ENCODE results near the gene ADCY2.

The ADCY2 gene

DNA sequence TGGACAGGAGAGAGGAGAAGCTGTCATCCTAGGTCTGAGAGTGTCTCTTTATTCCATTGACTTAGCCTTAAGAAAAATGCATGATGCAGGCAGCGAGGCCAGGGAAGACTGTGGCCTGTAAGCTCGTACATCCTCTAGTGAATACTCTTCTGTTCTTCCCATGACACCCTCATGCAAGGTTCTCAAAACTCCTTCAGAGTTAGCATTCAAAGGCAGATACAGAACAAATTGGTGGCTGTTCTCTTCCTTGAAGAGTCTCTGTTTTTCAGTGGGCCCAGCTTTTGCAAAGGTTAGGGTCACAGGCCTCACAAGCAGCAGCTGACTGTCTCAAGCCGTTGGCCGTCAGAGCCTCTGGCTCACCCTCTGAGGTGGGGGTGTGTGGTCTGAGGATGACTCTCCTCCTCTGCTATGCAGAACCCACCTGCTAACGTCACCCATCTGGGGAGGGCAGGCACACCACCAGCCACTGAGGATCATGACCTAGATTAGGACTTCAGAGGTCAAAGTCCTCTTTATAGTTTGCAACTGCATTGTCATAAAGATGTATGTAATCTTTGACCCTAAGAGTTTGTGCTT, 15.1 kb downstream of the ADCY2 start:
- FAIRE-seq (no peak), DNase-seq (ENCODE audit: insufficient read length, low spot score) (no peak)
- TF ChIP-seq CTCF (IDR thresholded peaks at IDR 0.05; ENCODE audit: insufficient read depth, missing control alignments) = no peak

- DNase-seq (ENCODE audit: insufficient read length, low spot score) = no peak
- peak; percentile 11 for FAIRE-seq
- no peak for TF ChIP-seq CTCF (IDR thresholded peaks at IDR 0.05; ENCODE audit: insufficient read depth, missing control alignments)
Measured at GRCh38 chr5:7412409-7412808, 16.5 kb downstream of the ADCY2 start.

DNA sequence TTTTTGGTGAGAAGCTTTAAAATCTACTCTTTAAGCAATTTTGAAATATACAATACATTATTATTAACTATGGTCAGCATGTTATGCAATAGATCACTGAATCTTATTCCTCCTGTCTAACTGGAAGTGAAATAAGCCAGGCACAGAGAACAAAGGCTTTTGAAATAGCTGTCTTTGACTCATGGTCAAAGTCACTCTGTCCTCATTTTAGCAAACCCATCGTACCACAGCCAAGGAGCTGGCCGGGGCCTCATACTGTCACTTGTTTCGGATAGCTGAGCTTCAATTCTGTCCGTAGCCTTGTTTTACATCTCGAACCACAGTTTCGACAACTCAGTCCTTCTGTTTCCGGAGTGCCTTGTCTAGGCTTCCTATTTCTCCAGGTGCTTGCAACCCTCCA, 19.2 kb downstream of the ADCY2 start:
- TF ChIP-seq CTCF (IDR thresholded peaks at IDR 0.05; ENCODE audit: insufficient read depth, missing control alignments) = no peak
- FAIRE-seq (no peak), DNase-seq (ENCODE audit: insufficient read length, low spot score) (no peak)

DNA sequence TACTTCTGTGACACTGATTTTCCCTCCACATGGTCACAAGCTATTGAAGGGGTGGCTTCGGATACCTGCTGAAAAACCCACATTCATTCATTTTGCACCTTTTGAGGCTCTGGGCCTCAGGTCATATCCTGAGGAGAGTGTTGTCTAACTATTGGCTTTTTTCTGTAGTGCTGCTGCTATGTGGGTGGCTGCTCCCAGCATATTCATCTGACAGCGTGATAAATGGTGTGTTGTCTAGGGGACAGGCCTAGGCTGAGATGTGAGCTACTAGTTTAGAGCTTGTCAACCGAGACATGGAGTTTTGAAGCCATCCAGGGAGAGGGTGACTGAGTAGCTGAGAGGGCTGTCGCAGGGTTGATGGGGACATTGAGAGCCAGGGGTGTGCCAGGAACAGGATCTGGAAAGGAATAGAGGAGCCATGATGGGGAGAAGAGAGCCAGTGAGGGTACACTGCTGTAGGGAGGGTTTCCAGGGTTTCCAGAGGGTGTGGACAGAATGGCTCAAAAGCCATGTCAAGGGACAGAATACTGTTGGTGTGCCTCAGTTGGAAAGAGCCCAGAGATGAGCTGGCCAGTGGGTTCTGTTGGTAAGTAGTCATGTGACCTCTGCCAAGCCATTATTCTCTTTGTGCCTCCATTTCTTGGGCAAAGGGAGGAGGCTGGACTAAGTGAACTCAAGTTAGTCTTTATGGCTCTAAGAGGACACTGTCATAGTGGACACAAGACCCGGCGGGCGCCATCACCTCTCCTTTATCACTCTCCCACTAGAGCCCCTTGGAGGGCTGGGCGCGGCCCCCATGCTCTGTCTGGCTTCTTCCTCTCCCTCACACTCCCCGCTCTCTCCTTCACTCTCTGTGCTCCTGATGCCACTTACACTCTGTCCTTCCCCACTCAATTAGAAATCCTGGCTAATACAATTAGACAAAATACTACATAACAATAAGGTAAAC, 19.9 kb downstream of the ADCY2 start:
- TF ChIP-seq CTCF (IDR thresholded peaks at IDR 0.05; ENCODE audit: insufficient read depth, missing control alignments) = no peak
- DNase-seq (ENCODE audit: insufficient read length, low spot score) (no peak), FAIRE-seq (no peak)

DNA sequence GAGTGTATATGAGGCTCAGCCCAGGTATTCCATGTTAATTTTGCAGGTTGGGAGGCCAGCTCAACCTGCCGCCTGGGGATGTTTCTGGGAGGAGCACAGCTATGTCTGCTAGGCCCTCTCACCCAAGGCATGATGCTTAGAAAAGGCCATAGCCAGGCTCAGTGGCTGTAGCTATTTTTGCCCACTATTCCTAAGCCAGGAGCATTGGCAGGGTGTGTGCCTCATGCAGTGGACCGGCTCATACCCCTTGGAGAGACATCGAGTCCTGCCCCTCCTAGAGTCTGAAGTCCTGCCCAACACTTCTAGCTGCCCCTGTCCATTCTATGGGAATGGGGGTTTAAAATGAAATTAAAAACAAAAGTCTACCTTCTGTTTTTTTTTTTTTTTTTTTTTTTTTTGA, 22.3 kb downstream of the ADCY2 start:
- no peak for TF ChIP-seq CTCF (IDR thresholded peaks at IDR 0.05; ENCODE audit: insufficient read depth, missing control alignments)
- no peak for FAIRE-seq

GRCh38 chr5:7419367-7419766, 23.4 kb downstream of the ADCY2 start:
- no peak for TF ChIP-seq CTCF (IDR thresholded peaks at IDR 0.05; ENCODE audit: insufficient read depth, missing control alignments)
- DNase-seq (ENCODE audit: insufficient read length, low spot score) = no peak
- no peak for FAIRE-seq

More for the DNA sequence above, 22.3 kb downstream of the ADCY2 start:
- no peak for DNase-seq (ENCODE audit: insufficient read length, low spot score)

DNA sequence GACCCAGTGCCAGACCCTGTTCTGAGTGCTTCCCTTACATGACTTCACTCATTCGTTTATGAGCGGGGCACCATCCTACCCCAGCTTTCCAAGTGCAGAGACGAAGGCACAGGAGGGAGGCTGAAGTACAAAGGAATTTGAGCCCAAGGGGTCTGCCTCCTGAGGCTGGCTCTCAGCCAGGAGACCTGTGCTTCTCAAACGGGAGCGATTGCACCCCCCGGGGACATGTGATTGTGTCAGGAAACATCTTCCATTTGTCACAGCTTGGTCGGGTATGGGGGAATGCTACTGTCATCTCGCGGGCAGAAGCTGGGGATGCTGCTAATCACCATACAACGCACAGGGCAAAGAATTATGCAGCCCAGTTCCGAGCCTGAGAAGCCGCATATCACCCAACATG, 23.9 kb downstream of the ADCY2 start:
- no peak for TF ChIP-seq CTCF (IDR thresholded peaks at IDR 0.05; ENCODE audit: insufficient read depth, missing control alignments)
- FAIRE-seq = no peak
- DNase-seq (ENCODE audit: insufficient read length, low spot score) = no peak
